SW 1271 (cell line): ENCODE results near the gene PTPN23.

Experiments
- DNase-seq, 2 experiments: peaks; one replicate each; lab custom pipeline; 2025; lab: John Stamatoyannopoulos, UW

The PTPN23 gene

GRCh38 chr3:47420511-47421484 is 40.0 kb downstream of the PTPN23 start:
- peak; percentile 58 to 72 for DNase-seq

- no peak for DNase-seq
These were observed 41.2 kb downstream of the PTPN23 start for GRCh38 chr3:47421741-47422649.

GRCh38 chr3:47422743-47423142 is 41.9 kb downstream of the PTPN23 start:
- no peak for DNase-seq

- DNase-seq = no peak
These were observed 42.8 kb downstream of the PTPN23 start for GRCh38 chr3:47423548-47424145.

- no peak for DNase-seq
These were observed 43.9 kb downstream of the PTPN23 start for GRCh38 chr3:47424434-47425382.

- DNase-seq = no peak
These were observed 44.6 kb downstream of the PTPN23 start for GRCh38 chr3:47425383-47425778.

GRCh38 chr3:47425959-47426358 is 45.1 kb downstream of the PTPN23 start:
- DNase-seq = no peak

GRCh38 chr3:47427866-47428265 is 47.0 kb downstream of the PTPN23 start:
- no peak for DNase-seq

- DNase-seq = no peak
These were observed 47.8 kb downstream of the PTPN23 start for GRCh38 chr3:47428662-47429061.

GRCh38 chr3:47429476-47430270 is 48.9 kb downstream of the PTPN23 start:
- no peak for DNase-seq

- no peak for DNase-seq
These were observed 49.8 kb downstream of the PTPN23 start for GRCh38 chr3:47430606-47431005.

- DNase-seq = no peak
These were observed 50.4 kb downstream of the PTPN23 start for GRCh38 chr3:47431225-47431624.

- DNase-seq = no peak
These were observed 51.9 kb downstream of the PTPN23 start for GRCh38 chr3:47432673-47433072.

- DNase-seq = no peak
These were observed 53.0 kb downstream of the PTPN23 start for GRCh38 chr3:47433796-47434195.

GRCh38 chr3:47434849-47435248 is 54.0 kb downstream of the PTPN23 start:
- DNase-seq = no peak

GRCh38 chr3:47436180-47436579 is 55.4 kb downstream of the PTPN23 start:
- no peak for DNase-seq

GRCh38 chr3:47440131-47440530 is 59.3 kb downstream of the PTPN23 start:
- DNase-seq = no peak

GRCh38 chr3:47441796-47442551 is 61.2 kb downstream of the PTPN23 start:
- DNase-seq = no peak

- DNase-seq = no peak
These were observed 62.8 kb downstream of the PTPN23 start for GRCh38 chr3:47443611-47443995.

- DNase-seq = no peak
These were observed 63.3 kb downstream of the PTPN23 start for GRCh38 chr3:47444103-47444502.
